Smooth muscle cell (in vitro differentiated cells): ENCODE data around the gene PDE8B. TPM values are rescaled to one million over a fixed set of nuclear protein-coding genes. Genes with fewer than 3 reads are reported as not detected.

Source experiments
- DNase-seq: peaks from one replicate; lab custom pipeline; 2025; ENCODE audit not compliant: unreplicated experiment; lab: John Stamatoyannopoulos, UW
- H2AFZ ChIP-seq: fragments of 200-600 bp; sonication (generic); 2 replicates; pipeline ENCODE4 v1.6.0; 2016; ENCODE audit warnings: antibody characterized with exemption, low read depth, mild to moderate bottlenecking
- H3F3A ChIP-seq: fragments of 200-600 bp; sonication (generic); 2 replicates; pipeline ENCODE4 v1.6.0; 2017; ENCODE audit warnings: antibody characterized with exemption, low read depth
- H3K27ac ChIP-seq: fragments of 200-600 bp; sonication (generic); 2 replicates; pipeline ENCODE4 v1.5.1; 2016; ENCODE audit warnings: low read depth, mild to moderate bottlenecking
- H3K27me3 ChIP-seq: fragments of 200-600 bp; sonication (generic); 2 replicates; pipeline ENCODE4 v1.6.1; 2016; ENCODE audit warnings: low read depth, mild to moderate bottlenecking
- H3K36me3 ChIP-seq: fragments of 200-600 bp; sonication (generic); 2 replicates; pipeline ENCODE4 v1.5.1; 2016; ENCODE audit warnings: low read depth
- H3K4me1 ChIP-seq: fragments of 200-600 bp; sonication (generic); 2 replicates; pipeline ENCODE4 v1.5.1; 2016; ENCODE audit warnings: low read depth
- H3K4me2 ChIP-seq: fragments of 200-600 bp; sonication (generic); 2 replicates; pipeline ENCODE4 v1.6.0; 2016; ENCODE audit warnings: mild to moderate bottlenecking
- H3K4me3 ChIP-seq: fragments of 200-600 bp; sonication (generic); 2 replicates; pipeline ENCODE4 v1.5.1; 2016; ENCODE audit warnings: mild to moderate bottlenecking
- H3K79me2 ChIP-seq: fragments of 200-600 bp; sonication (generic); 2 replicates; pipeline ENCODE4 v1.6.0; 2016; ENCODE audit warnings: low read depth, mild to moderate bottlenecking
- H3K9ac ChIP-seq: fragments of 200-600 bp; sonication (generic); 2 replicates; pipeline ENCODE4 v1.6.0; 2016; ENCODE audit warnings: low read depth
- H3K9me3 ChIP-seq: fragments of 200-600 bp; sonication (generic); replicated peaks from 2 replicates; pipeline ENCODE4 v1.5.1; 2016; ENCODE audit warnings: low read depth
- H4K20me1 ChIP-seq: fragments of 200-600 bp; sonication (generic); 2 replicates; pipeline ENCODE4 v1.6.0; 2016; ENCODE audit warnings: low read depth
- CTCF ChIP-seq: fragments of 200-600 bp; sonication (generic); IDR thresholded peaks from 2 replicates; pipeline ENCODE4 v1.5.1; 2017; ENCODE audit warnings: borderline replicate concordance, mild to moderate bottlenecking, antibody characterized with exemption; ENCODE audit not compliant: insufficient read depth, poor library complexity, severe bottlenecking
- WGBS: methylation state at CpG from one replicate; pipeline ENCODE4 v1.1.7; 2016; ENCODE audit warnings: low lambda C conversion rate; 5-methylcytosine and 5-hydroxymethylcytosine counted together
- polyA plus RNA-seq: library from polyadenylated mRNA; unstranded; fragments of >200 nt; fragmentation: Nextera tagmentation; extraction: Ambion mirVana; gene quantifications from 2 replicates; pipeline ENCODE4 v1.2.1, GENCODE V29; 2016
- total RNA-seq: library from RNA; depleted of rRNA; stranded (reverse); fragments of >200 nt; gene quantifications from 2 replicates; pipeline ENCODE4 v1.2.3, GENCODE V29; 2014

The PDE8B gene
- total and polyA plus RNA-seq, 2 experiments from 2014 or later: 0.13 to 0.18 TPM

GRCh38 chr5:77418601-77419581 lies 208.4 kb downstream of the PDE8B start:
- Histone ChIP-seq H2AFZ (no peak overlapping the region), H3K27ac (no peak overlapping the region), H3K4me3 (no peak overlapping the region), H3K79me2 (no peaks in the 10 kb centered on the region), H4K20me1 (no peaks in the 10 kb centered on the region), H3K4me1 (no peaks in the 10 kb centered on the region), H3K27me3 (no peaks in the 10 kb centered on the region), H3K9me3 (no peaks in the 10 kb centered on the region), H3K4me2 (no peak overlapping the region), H3K9ac (no peak overlapping the region), H3K36me3 (no peaks in the 10 kb centered on the region), H3F3A (no peaks in the 10 kb centered on the region)
- DNase-seq: no peak
- WGBS: 91% methylated on average over 13 of the region's 13 CpGs
- no peak for TF ChIP-seq CTCF

GRCh38 chr5:77419644-77420582 lies 209.4 kb downstream of the PDE8B start:
- DNase-seq: no peak
- Histone ChIP-seq H3K27me3 (no peaks in the 10 kb centered on the region), H2AFZ (no peak overlapping the region), H3K4me3 (no peak overlapping the region), H3K79me2 (no peaks in the 10 kb centered on the region), H3F3A (no peaks in the 10 kb centered on the region), H3K9me3 (no peaks in the 10 kb centered on the region), H3K36me3 (no peaks in the 10 kb centered on the region), H3K4me1 (no peaks in the 10 kb centered on the region), H4K20me1 (no peaks in the 10 kb centered on the region), H3K4me2 (no peak overlapping the region), H3K27ac (no peak overlapping the region), H3K9ac (no peak overlapping the region)
- 94% methylated on average over 8 of the region's 8 CpGs for WGBS
- TF ChIP-seq CTCF: no peak

- no peak overlapping the region for H2AFZ ChIP-seq
- DNase-seq: no peak
- no peaks in the 10 kb centered on the region for H3K36me3 ChIP-seq
- H3K79me2 ChIP-seq: no peaks in the 10 kb centered on the region
- H3F3A ChIP-seq: no peaks in the 10 kb centered on the region
- H4K20me1 ChIP-seq: no peaks in the 10 kb centered on the region
- H3K27me3 ChIP-seq: no peaks in the 10 kb centered on the region
- H3K4me1 ChIP-seq: no peaks in the 10 kb centered on the region
- H3K27ac ChIP-seq: no peak overlapping the region
- no peaks in the 10 kb centered on the region for H3K9me3 ChIP-seq
- no peak overlapping the region for H3K4me2 ChIP-seq
- no peak for TF ChIP-seq CTCF
- 63% methylated on average over 3 of the region's 3 CpGs for WGBS
- H3K4me3 ChIP-seq: no peak overlapping the region
- H3K9ac ChIP-seq: no peak overlapping the region
These were observed 210.5 kb downstream of the PDE8B start for GRCh38 chr5:77420940-77421339.
